ENCODE measurements around the gene GINS3. TPM values are rescaled to one million over a fixed set of nuclear protein-coding genes. Genes with fewer than 3 reads are reported as not detected.

Gene GINS3
- total RNA-seq, 1 experiment from 2014 or later, result 15.2 TPM

GRCh38 chr16:58433569-58433951, 41.3 kb downstream of the GINS3 start:
- no peak for DNase-seq
- POLR2A ChIA-PET, result no interaction called here
- Mint-ChIP-seq H3K9me3 (ENCODE audit: unreplicated experiment) (no peaks in the 10 kb centered on the region), H3K4me1 (ENCODE audit: low read depth, unreplicated experiment) (no peaks in the 10 kb centered on the region), H3K4me3 (ENCODE audit: unreplicated experiment) (no peak overlapping the region), H3K27ac (ENCODE audit: unreplicated experiment) (no peak overlapping the region), H3K36me3 (ENCODE audit: insufficient read depth, unreplicated experiment) (no peaks in the 10 kb centered on the region), H3K27me3 (ENCODE audit: insufficient read depth, unreplicated experiment) (no peaks in the 10 kb centered on the region)
- intact Hi-C loops (cut with micrococcal nuclease; ENCODE audit: unreplicated experiment), result no loop called here
- TF ChIP-seq CTCF (IDR thresholded peaks at IDR 0.05; ENCODE audit: insufficient read depth in 1 of 2, low read depth in 1 of 2, low read length in 1 of 2, severe bottlenecking in 1 of 2, unreplicated experiment in 1 of 2), result no peak
- Histone ChIP-seq H3K27me3 (replicated peaks; ENCODE audit: control insufficient read depth, insufficient read depth, low read length) (no peaks in the 10 kb centered on the region), H3K4me1 (no peaks in the 10 kb centered on the region), H3K36me3 (ENCODE audit: control insufficient read depth, insufficient read depth, low read length) (no peaks in the 10 kb centered on the region), H3K4me3 (ENCODE audit: low read depth, low read length) (no peak overlapping the region), H3K9me3 (peaks cover 6% of the 10 kb centered on the region; the same call in 1 of the 2 replicates)
- CTCF ChIA-PET, result no interaction called here
- no TSS peak for BruUV-seq (replicated peaks)

- peak; percentile 25 to 34 for TF ChIP-seq CTCF (IDR thresholded peaks at IDR 0.05; ENCODE audit: insufficient read depth in 1 of 2, low read depth in 1 of 2, low read length in 1 of 2, severe bottlenecking in 1 of 2, unreplicated experiment in 1 of 2)
- Mint-ChIP-seq H3K27ac (ENCODE audit: unreplicated experiment) (no peak overlapping the region), H3K4me1 (ENCODE audit: low read depth, unreplicated experiment) (no peaks in the 10 kb centered on the region), H3K36me3 (ENCODE audit: insufficient read depth, unreplicated experiment) (no peaks in the 10 kb centered on the region), H3K27me3 (ENCODE audit: insufficient read depth, unreplicated experiment) (no peaks in the 10 kb centered on the region), H3K9me3 (ENCODE audit: unreplicated experiment) (no peaks in the 10 kb centered on the region), H3K4me3 (ENCODE audit: unreplicated experiment) (no peak overlapping the region)
- ChIA-PET CTCF (interaction anchor here (1.4 to 2.1 kb wide), 2 partner anchors 16 to 52 kb away, joined by 3 to 11 read pairs; no protein-coding TSS in a partner anchor), POLR2A (no interaction called here)
- no peaks in the 10 kb centered on the region for H3K36me3 ChIP-seq (ENCODE audit: control insufficient read depth, insufficient read depth, low read length)
- no peak overlapping the region for H3K4me3 ChIP-seq (ENCODE audit: low read depth, low read length)
- BruUV-seq (replicated peaks), result no TSS peak
- H3K4me1 ChIP-seq, result no peaks in the 10 kb centered on the region
- intact Hi-C loops (cut with micrococcal nuclease; ENCODE audit: unreplicated experiment), result no loop called here
- H3K9me3 ChIP-seq, result peaks cover 6% of the 10 kb centered on the region; the same call in 1 of the 2 replicates
- DNase-seq, result no peak
- H3K27me3 ChIP-seq (replicated peaks; ENCODE audit: control insufficient read depth, insufficient read depth, low read length), result no peaks in the 10 kb centered on the region
Measured at GRCh38 chr16:58435779-58436178, 43.5 kb downstream of the GINS3 start.

DNA sequence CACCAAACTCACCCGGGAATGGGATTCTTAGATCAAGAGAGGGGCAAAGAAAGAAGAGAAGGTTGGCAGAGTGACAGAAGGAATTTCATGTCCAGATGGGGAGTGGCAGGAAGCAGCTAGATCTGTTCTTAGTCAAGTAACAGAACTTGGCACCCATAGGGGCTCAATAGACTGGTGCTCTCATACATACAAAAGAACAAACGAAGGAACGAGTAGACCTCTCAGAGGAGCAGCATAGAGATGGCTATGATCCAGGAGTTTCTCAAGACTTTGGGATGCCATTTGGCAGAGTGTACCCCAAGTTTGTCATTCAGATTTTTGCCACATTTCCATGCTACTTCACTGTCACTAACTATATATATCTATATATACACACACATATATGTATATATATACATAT, 47.9 kb downstream of the GINS3 start:
- POLR2A ChIA-PET, result no interaction called here
- no peaks in the 10 kb centered on the region for H3K36me3 ChIP-seq (ENCODE audit: control insufficient read depth, insufficient read depth, low read length)
- no peak overlapping the region for H3K27ac Mint-ChIP-seq (ENCODE audit: unreplicated experiment)
- no TSS peak for BruUV-seq (replicated peaks)
- no peaks in the 10 kb centered on the region for H3K4me1 Mint-ChIP-seq (ENCODE audit: low read depth, unreplicated experiment)
- H3K4me1 ChIP-seq, result no peaks in the 10 kb centered on the region
- TF ChIP-seq CTCF (IDR thresholded peaks at IDR 0.05; ENCODE audit: insufficient read depth in 1 of 2, low read depth in 1 of 2, low read length in 1 of 2, severe bottlenecking in 1 of 2, unreplicated experiment in 1 of 2), result no peak
- H3K36me3 Mint-ChIP-seq (ENCODE audit: insufficient read depth, unreplicated experiment), result no peaks in the 10 kb centered on the region
- intact Hi-C loops (cut with micrococcal nuclease; ENCODE audit: unreplicated experiment), result no loop called here
- no peaks in the 10 kb centered on the region for H3K9me3 ChIP-seq
- no peak overlapping the region for H3K4me3 ChIP-seq (ENCODE audit: low read depth, low read length)
- no peak overlapping the region for H3K4me3 Mint-ChIP-seq (ENCODE audit: unreplicated experiment)
- peaks cover 2% of the 10 kb centered on the region for H3K27me3 Mint-ChIP-seq (ENCODE audit: insufficient read depth, unreplicated experiment)
- no peaks in the 10 kb centered on the region for H3K27me3 ChIP-seq (replicated peaks; ENCODE audit: control insufficient read depth, insufficient read depth, low read length)
- CTCF ChIA-PET, result no interaction called here
- H3K9me3 Mint-ChIP-seq (ENCODE audit: unreplicated experiment), result no peaks in the 10 kb centered on the region
- DNase-seq, result no peak
